Esophagus squamous epithelium (tissue), 4 donors: Measurements from ENCODE around the gene WWOX.

Experiments
- CTCF ChIP-seq, 6 experiments: fragments of 450-650 bp in 4 of 6; fragments of 200-600 bp in 2 of 6; sonication (generic) in 2 of 6; IDR thresholded peaks; one replicate each; pipeline ENCODE4 v1.5.1; 2016 to 2019; ENCODE audit warnings: antibody characterized with exemption in 6 of 6, mild to moderate bottlenecking in 4 of 6, moderate library complexity in 4 of 6
- POLR2A ChIP-seq, 4 donors: fragments of 450-650 bp; IDR thresholded peaks; one replicate each; pipeline ENCODE4 v1.6.1; 2017; ENCODE audit warnings: antibody characterized with exemption in 4 of 4, mild to moderate bottlenecking in 4 of 4, moderate library complexity in 3 of 4

GRCh38 chr16:78579020-78579419 lies 479.6 kb downstream of the WWOX start:
- TF ChIP-seq CTCF (IDR thresholded peaks at IDR 0.05) = no peak
- no peak for TF ChIP-seq POLR2A (IDR thresholded peaks at IDR 0.05)
